LHCN-M2 (cell line): ENCODE measurements around the gene RAPGEFL1. TPM values are rescaled to one million over a fixed set of nuclear protein-coding genes. Genes with fewer than 3 reads are reported as not detected.
"Not testable (repeated sequence)": the region's sequence is repeated elsewhere in the genome, so short reads cannot be mapped to it uniquely, and the experiment has no call there.

ENCODE experiments used
- DNase-seq: peaks from one replicate; pipeline ENCODE4 v3.0.0-alpha.2; 2012; ENCODE audit warnings: low read depth
- polyA plus RNA-seq: library from polyadenylated mRNA; unstranded; fragments of >200 nt; gene quantifications from one replicate; pipeline ENCODE4 v1.2.1, GENCODE V29; 2012; ENCODE audit warnings: missing spikeins
- total RNA-seq: library from RNA; depleted of rRNA; stranded (reverse); fragments of >200 nt; gene quantifications from 2 replicates; pipeline ENCODE4 v1.2.3, GENCODE V29; 2014; rRNA removed

The RAPGEFL1 gene
- 0.98 and 1.6 TPM in 2 replicates for total RNA-seq
- polyA plus RNA-seq, result 1.3 TPM

DNA sequence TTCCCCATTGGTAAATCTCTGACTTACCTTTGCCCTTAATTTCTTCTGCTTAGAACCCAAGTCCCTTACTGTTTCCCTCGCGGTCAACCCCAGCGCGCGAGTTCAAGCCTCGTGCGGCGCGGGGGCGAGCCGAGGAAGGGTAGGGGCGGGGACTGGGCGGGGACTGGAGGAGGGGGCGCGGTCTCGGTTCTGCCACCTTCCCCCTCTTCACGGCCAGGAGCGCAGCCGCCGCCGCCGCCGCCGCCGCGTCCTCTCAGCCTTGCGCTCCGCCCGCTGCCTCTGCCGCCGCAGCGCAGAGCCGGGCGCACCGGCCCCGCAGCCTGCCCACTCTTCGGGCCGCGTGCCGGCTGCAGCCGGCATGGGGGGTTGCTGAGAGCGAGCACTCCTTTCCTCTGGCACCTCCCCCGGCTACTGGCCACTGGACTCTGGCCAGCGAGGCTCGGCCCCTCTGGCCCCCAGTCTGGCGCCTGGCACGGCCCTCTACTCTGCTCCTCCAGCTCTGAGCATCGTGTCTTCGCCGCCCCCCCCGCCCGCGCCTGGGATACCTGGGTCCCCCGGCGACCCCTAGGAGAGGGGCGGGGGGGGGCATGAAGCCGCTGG lies at the start of gene RAPGEFL1:
Gene RAPGEFL1, plus strand, starts transcription at position 196 of the 600 bp plus-strand sequence. Its CDS starts 392 bp downstream, at position 588.
- DNase-seq, result no peak

- no peak for DNase-seq
Observed at GRCh38 chr17:40129498-40129897, 47.8 kb upstream of the RAPGEFL1 start.

DNA sequence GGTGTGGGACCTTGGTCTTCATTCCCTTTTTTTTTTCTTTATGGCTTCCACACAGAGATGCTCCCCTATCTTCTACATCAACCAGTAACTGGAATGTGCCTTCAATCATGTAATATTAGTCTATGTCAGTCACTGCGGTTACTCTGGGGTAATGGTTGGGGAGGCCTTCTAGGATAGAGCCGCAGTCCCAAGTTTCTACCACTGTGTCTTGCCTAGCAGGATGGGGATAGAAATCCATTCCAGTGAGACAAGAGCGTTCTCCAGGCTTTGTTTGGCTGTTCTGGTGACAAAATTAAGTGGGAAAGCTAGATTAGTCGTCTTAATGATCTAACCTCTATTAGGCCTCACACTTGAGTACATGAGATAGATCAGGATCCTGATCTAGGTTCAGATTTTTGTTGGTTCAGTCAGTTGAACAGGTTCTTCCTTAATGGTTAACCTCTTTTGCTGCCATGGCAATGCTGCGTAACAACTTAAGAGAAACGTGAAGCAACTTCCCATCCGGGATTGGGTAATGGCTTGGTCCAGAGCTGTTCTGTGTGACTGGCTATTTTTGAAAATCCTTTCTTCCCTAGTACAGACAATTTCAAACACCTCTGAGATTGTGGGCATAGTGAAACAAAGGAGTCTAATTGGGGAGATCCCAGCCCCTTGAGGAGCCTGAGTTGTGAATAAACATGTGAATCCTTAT lies 46.8 kb upstream of the RAPGEFL1 start:
- no peak for DNase-seq

GRCh38 chr17:40134184-40134583 lies 43.1 kb upstream of the RAPGEFL1 start:
- DNase-seq, result no peak

GRCh38 chr17:40135817-40136216 lies 41.5 kb upstream of the RAPGEFL1 start:
- DNase-seq, result no peak

DNA sequence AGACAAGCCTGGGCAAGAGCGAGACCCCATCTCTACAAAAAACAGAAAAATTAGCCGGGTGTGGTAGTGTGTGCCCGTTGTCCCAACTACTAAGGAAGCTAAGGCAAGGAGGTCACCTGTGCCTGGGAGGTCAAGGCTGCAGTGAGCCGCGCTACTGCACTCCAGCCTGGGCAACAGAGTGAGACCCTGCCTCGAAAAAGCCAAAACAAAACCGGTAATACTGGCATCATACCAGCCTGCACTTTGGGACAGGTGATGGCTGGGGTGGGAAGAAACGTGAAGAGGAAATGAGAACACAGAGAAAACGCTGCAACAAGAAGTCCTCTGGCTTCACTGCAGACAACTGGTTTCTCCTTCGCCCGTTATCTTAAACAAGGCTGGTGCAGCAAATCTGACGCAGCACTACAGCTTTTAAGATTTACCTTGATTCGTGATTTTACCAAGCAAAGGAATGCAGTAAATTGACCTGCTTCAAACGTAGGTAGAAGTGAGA lies 37.7 kb upstream of the RAPGEFL1 start:
- no peak for DNase-seq

DNA sequence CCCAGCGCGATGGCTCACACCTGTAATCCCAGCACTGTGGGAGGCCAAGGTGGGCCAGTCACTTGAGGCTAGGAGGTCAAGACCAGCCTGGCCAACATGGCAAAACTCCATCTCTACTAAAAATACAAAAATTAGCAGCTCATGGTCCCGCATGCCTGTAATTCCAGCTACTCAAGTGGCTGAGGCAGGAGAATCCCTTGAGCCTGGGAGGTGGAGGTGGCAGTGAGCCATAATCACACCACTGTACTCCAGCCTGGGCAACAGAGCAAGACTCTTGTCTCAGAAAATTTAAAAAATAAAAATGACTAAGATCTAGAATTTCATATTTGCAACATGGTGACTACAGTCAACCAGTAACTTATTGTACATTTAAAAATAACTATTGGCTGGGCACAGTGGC lies 34.1 kb upstream of the RAPGEFL1 start:
- DNase-seq, result not testable (repeated sequence)

- DNase-seq, result no peak
Observed at GRCh38 chr17:40145476-40145875, 31.8 kb upstream of the RAPGEFL1 start.

DNA sequence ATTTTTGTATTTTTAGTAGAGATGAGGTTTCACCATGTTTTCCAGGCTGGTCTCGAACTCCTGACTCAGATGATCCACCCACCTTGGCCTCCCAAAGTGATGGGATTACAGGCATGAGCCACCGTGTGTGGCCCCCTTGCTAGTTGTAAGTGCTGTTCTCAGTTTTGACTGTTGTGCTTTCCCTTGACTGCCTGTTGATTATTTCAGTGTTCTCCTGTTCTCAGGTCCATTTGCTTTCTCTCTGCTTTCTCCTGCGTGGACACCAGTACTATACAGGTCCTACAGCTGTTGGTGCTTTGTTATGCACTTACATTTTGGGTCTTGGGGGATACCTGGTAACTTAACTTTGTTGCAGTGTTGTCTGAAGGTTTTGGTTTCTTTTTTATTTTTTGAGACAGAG lies 28.7 kb upstream of the RAPGEFL1 start:
- DNase-seq, result no peak

DNA sequence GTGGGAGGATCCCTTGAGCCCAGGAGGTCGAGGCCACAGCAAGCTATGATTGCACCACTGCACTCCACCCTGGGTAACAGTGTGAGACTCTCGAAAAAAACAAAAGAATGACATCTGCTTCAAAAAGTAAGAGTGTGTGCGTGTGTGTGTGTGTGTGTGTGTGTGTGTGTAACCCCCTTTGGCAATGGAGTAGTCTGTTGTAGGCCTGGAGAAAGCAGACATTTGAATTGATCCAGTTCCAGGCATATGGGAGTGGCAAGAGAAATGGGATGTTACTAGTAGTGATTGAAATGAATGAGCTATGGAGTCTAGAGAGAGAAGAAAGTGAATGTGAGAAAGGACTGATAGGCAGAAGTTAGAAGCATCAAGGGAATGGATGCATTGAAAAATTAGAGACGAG lies 27.0 kb upstream of the RAPGEFL1 start:
- DNase-seq, result no peak

GRCh38 chr17:40151414-40151963 lies 25.8 kb upstream of the RAPGEFL1 start:
- no peak for DNase-seq

GRCh38 chr17:40153603-40154236 lies 23.6 kb upstream of the RAPGEFL1 start:
- no peak for DNase-seq

DNA sequence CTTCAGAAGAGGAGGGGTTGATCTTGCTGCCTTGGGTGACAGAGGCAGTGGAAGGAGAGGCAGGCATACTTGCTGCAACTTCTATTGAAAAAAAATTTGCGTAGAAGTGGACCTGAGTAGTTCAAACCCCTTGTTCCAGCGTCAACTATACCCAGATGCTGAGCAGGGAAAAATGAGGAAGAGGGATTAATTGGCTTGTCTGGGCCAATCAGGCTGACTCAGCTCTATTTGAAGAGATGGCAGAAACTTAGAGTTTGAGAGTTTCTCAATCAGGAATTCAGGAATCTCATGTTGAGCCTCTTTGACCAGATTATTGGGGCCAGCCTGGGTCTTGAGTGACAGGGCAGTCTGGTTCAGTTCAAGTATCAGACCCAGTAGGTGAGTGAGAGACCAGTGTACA lies 19.3 kb upstream of the RAPGEFL1 start:
- peak; percentile 9 for DNase-seq

GRCh38 chr17:40158438-40159013 lies 18.7 kb upstream of the RAPGEFL1 start:
- DNase-seq, result no peak

DNA sequence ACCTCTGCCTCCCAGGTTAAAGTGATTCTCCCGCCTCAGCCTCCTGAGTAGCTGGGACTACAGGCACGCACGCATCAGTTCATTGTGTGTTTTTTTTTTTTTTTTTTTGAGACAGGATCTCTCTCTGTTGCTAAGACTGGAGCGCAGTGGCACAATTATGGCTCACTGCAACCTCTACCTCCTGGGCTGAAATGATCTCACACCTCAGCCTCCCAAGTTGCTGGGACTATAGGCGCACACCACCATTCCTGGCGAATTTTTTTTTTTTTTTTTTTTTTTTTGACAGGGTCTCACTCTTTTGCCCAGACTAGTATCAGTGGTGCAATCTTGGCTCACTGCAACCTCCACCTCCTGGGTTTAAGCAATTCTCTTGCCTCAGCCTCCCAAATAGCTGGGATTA lies 17.8 kb upstream of the RAPGEFL1 start:
- no peak for DNase-seq

DNA sequence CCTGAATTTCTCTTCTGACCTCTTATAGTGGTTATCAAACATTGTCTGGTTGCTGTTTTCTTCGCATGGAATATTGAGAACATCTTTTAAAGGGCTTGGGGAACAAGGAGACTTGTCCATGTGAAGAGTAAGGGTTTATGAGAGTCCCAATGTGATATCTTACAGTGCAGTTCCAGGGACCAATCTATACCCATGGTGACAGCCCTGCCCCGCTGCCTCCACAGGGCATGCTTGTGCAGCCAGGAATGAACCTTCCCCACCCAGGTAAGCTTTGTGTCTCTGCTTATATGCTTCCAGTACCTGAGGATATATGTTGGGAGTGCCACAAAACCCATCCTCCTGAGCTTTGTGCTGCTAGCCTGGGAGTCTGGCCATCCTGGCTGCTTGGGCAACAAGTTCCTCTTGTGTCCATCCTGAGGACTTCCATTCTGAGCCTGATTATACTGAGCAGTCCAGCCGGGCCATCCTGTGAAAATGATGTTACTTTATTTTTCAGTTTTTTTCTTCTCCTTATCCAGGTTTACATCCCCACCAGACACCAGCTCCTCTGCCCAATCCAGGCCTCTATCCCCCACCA lies 9.5 kb upstream of the RAPGEFL1 start:
- no peak for DNase-seq

DNA sequence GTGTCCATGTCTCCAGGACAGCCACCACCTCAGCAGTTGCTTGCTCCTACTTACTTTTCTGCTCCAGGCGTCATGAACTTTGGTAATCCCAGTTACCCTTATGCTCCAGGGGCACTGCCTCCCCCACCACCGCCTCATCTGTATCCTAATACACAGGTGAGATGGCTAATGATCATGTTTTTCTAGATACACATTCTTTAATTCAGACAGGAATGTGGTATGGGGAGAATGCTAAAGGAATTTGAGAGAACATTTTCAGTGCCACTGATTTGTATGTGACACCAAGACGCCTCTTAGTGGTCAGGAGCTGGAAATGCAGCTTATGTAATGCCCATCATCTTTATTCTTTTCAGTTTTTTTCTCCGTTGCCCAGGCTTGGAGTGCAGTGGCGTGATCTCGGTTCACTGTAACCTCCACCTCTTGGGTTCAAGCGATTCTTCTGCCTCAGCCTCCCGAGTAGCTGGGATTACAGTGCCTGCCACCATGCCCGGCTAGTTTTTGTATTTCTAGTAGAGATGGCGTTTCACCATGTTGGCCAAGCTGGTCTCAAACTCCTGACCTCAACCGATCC lies 8.9 kb upstream of the RAPGEFL1 start:
- DNase-seq, result peak; percentile 57

GRCh38 chr17:40170325-40170724 lies 6.9 kb upstream of the RAPGEFL1 start:
- no peak for DNase-seq

DNA sequence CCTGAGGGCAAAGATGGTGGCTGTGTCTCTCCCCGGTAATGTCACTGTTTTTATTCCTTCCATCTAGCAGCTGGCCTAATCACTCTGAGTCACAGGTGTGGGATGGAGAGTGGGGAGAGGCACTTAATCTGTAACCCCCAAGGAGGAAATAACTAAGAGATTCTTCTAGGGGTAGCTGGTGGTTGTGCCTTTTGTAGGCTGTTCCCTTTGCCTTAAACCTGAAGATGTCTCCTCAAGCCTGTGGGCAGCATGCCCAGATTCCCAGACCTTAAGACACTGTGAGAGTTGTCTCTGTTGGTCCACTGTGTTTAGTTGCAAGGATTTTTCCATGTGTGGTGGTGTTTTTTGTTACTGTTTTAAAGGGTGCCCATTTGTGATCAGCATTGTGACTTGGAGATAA lies 5.5 kb upstream of the RAPGEFL1 start:
- peak; percentile 36 for DNase-seq

GRCh38 chr17:40173091-40173777 lies 4.0 kb upstream of the RAPGEFL1 start:
- DNase-seq, result no peak

DNA sequence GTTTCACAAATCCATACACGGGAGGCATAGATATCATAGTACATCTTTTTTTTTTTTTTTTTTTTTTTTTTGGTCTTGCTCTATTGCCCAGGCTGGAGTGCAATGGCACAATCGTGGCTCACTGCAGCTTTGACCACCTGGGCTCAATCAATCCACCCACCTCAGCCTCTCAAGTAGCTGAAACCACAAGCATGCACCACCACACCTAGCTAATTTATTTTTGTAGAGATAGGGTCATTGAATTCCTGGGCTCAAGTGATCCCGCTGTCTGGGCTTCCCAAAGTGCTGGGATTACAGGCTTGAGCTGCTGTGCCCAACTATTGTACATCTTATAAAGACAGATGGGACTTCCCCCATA lies 3.5 kb upstream of the RAPGEFL1 start:
- DNase-seq, result no peak
